Activated CD8-positive, alpha-beta memory T cell treated with anti-CD3 and anti-CD28 coated beads for 4 hours (primary cell): ENCODE measurements around the gene SBF2.

Experiments
- DNase-seq, 2 donors: peaks; one replicate each; pipeline ENCODE4 v3.0.0-alpha.2; 2020; ENCODE audit warnings: low read depth in 2 of 2

The SBF2 gene

GRCh38 chr11:9774591-9775397, 519.2 kb downstream of the SBF2 start:
- no peak for DNase-seq

- DNase-seq: no peak
These were observed 519.9 kb downstream of the SBF2 start for GRCh38 chr11:9774109-9774508.

- DNase-seq: no peak
These were observed 520.5 kb downstream of the SBF2 start for GRCh38 chr11:9773524-9773923.

- no peak for DNase-seq
These were observed 521.8 kb downstream of the SBF2 start for GRCh38 chr11:9772218-9772617.

GRCh38 chr11:9771071-9771511, 522.9 kb downstream of the SBF2 start:
- DNase-seq: no peak

GRCh38 chr11:9769621-9770020, 524.4 kb downstream of the SBF2 start:
- no peak for DNase-seq

GRCh38 chr11:9765320-9766101, 528.5 kb downstream of the SBF2 start:
- no peak for DNase-seq

- DNase-seq: no peak
These were observed 530.7 kb downstream of the SBF2 start for GRCh38 chr11:9763301-9763700.

- DNase-seq: no peak
These were observed 531.5 kb downstream of the SBF2 start for GRCh38 chr11:9762531-9762930.

GRCh38 chr11:9761441-9761945, 532.5 kb downstream of the SBF2 start:
- DNase-seq: no peak

GRCh38 chr11:9760193-9760575, 533.8 kb downstream of the SBF2 start:
- DNase-seq: no peak

- DNase-seq: peak; percentile 86 to 98
These were observed 534.4 kb downstream of the SBF2 start for GRCh38 chr11:9759519-9760192.

- peak in 1 of 2 donors; percentile 13 for DNase-seq
These were observed 535.1 kb downstream of the SBF2 start for GRCh38 chr11:9758637-9759518.

GRCh38 chr11:9757809-9758636, 536.0 kb downstream of the SBF2 start:
- DNase-seq: peak; percentile 84 to 90

- DNase-seq: no peak
These were observed 537.1 kb downstream of the SBF2 start for GRCh38 chr11:9756878-9757277.

GRCh38 chr11:9756461-9756860, 537.6 kb downstream of the SBF2 start:
- DNase-seq: no peak

GRCh38 chr11:9755561-9756185, 538.3 kb downstream of the SBF2 start:
- DNase-seq: no peak

GRCh38 chr11:9754010-9754471, 540.0 kb downstream of the SBF2 start:
- DNase-seq: no peak

GRCh38 chr11:9753021-9753420, 541.0 kb downstream of the SBF2 start:
- DNase-seq: no peak

GRCh38 chr11:9752091-9752490, 541.9 kb downstream of the SBF2 start:
- no peak for DNase-seq
